Muscle layer of colon (tissue), 2 donors: ENCODE measurements around the gene L3MBTL1.

Experiments used
- H3K27ac ChIP-seq: one replicate; pipeline ENCODE4 v1.7.0; 2013; ENCODE audit warnings: low read depth, mild to moderate bottlenecking, low read length, moderate library complexity
- H3K27me3 ChIP-seq, 2 donors: one replicate each; pipeline ENCODE4 v1.7.0; 2013; ENCODE audit warnings: low read length in 2 of 2, mild to moderate bottlenecking in 2 of 2; ENCODE audit not compliant: insufficient read depth in 2 of 2, control insufficient read depth in 1 of 2
- H3K36me3 ChIP-seq: one replicate; pipeline ENCODE4 v1.7.0; 2013; ENCODE audit warnings: mild to moderate bottlenecking, low read length; ENCODE audit not compliant: insufficient read depth
- H3K4me1 ChIP-seq: one replicate; pipeline ENCODE4 v1.7.0; 2013; ENCODE audit warnings: mild to moderate bottlenecking, low read length; ENCODE audit not compliant: insufficient read depth
- H3K4me3 ChIP-seq, 2 donors: one replicate each; pipeline ENCODE4 v1.7.0; 2013; ENCODE audit warnings: low read length in 2 of 2, low read depth in 1 of 2, mild to moderate bottlenecking in 1 of 2, moderate library complexity in 1 of 2
- H3K9ac ChIP-seq: one replicate; pipeline ENCODE4 v1.7.0; 2013; ENCODE audit warnings: low read length
- H3K9me3 ChIP-seq: one replicate; pipeline ENCODE4 v1.7.0; 2013; ENCODE audit warnings: mild to moderate bottlenecking, low read length
- donor health status: abdominal sarcoma.
- donor health status: Adenocarcinoma of cecum.

L3MBTL1 gene

DNA sequence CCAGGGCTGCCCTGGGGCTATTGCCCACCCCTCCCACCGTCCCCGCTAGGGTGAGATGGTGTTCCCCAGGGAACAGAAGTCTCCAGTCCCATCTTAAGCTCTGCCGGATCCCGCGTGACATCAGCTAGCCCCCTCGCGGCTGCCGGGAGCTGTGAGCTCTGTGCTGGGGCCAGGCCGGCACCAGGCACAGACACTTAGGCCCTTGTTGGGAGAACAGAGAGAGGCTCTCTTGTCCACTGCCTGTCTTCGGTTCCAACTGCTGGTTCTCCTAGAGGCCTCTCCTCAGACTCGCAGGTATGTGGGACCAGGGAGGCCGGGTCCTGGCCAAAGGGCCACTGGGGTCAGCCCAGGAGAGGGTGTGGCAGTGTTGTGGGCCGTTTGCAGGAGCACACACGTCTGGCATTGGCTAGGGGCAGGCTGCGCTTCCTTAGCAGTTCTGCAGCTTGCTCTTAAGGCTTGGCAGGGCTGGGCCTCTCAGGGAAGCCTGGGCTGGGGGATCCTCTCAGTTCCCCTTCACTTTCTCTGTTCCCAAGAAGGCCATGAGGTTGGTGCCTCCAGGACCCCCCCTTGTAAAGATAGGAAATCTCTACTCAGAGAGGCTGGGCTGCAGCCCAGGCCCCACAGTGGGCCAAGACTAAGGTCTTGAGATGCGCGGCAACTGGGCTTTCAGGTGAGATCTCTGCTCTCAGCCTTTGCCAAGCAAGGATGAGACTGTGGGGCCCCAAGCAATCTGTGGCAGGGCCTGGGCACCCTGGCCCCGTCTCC lies 57.7 kb downstream of the L3MBTL1 start:
- Histone ChIP-seq H3K9ac (no peak overlapping the region), H3K9me3 (no peaks in the 10 kb centered on the region), H3K4me1 (no peaks in the 10 kb centered on the region), H3K4me3 (no peak overlapping the region), H3K36me3 (no peaks in the 10 kb centered on the region), H3K27ac (no peak overlapping the region), H3K27me3 (no peaks in the 10 kb centered on the region)

DNA sequence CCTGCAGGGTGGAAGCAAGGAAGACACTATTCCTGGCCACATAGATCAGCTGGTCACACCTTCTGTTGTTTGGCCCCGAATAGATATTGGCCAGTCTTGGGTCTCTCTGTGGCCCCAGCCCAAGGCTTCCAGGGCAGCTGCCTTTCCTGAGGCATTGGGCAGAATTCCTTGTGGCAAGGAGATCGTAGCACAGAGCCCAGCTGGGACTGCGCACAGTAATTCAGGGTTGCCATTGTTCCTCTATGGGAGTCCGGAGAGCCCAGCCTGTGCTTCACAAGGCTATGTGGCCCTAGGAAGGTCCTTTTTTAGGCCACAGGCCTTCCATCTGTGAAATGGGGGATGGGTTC lies 58.2 kb downstream of the L3MBTL1 start:
- Histone ChIP-seq H3K9ac (no peak overlapping the region), H3K4me1 (no peaks in the 10 kb centered on the region), H3K27me3 (no peaks in the 10 kb centered on the region), H3K9me3 (no peaks in the 10 kb centered on the region), H3K27ac (no peak overlapping the region), H3K36me3 (no peaks in the 10 kb centered on the region), H3K4me3 (no peak overlapping the region)

DNA sequence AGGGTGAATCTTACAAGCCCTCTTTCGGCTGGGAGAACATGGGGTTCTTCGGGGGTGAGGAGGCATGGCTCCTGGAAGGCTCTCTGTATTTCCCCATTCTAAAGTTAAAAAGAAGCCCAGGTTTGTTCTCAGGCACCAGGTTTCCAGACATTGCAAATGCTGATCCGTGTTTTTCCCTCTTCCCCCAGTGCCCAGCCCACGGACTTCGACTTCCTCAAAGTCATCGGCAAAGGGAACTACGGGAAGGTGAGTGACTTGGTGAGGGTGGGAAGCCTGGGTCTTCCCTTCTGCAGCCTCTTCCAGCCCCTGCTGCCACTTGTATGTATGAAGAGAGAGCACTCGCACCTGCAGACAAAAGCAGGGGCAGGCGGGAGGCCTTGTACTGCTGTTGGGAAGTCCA lies 60.0 kb downstream of the L3MBTL1 start:
- no peak overlapping the region for H3K9ac ChIP-seq
- H3K9me3 ChIP-seq: no peaks in the 10 kb centered on the region
- no peak overlapping the region for H3K4me3 ChIP-seq
- H3K27me3 ChIP-seq: no peaks in the 10 kb centered on the region
- H3K36me3 ChIP-seq: no peaks in the 10 kb centered on the region
- H3K4me1 ChIP-seq: no peaks in the 10 kb centered on the region
- H3K27ac ChIP-seq: no peak overlapping the region

DNA sequence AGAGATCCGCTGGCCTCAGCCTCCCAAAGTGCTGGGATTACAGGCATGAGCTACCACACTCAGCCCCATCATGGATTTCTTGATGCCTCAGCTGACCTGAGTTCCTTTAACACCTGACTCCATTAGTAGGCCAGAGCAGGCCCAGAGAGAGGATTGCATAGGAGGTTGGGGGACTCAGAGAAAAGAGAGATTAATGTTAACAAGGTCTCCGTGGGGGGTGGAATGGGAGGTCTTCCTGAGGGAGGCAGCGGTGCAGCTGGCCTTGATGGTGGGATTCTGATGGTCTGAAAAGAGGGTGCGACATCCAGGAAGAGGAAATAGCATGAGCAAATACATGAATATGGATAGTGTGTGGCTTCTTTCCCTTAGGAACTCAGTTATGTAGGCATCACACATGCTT lies 61.2 kb downstream of the L3MBTL1 start:
- no peak overlapping the region for H3K27ac ChIP-seq
- no peaks in the 10 kb centered on the region for H3K36me3 ChIP-seq
- no peak overlapping the region for H3K4me3 ChIP-seq
- no peaks in the 10 kb centered on the region for H3K9me3 ChIP-seq
- H3K9ac ChIP-seq: no peak overlapping the region
- no peaks in the 10 kb centered on the region for H3K27me3 ChIP-seq
- H3K4me1 ChIP-seq: no peaks in the 10 kb centered on the region

DNA sequence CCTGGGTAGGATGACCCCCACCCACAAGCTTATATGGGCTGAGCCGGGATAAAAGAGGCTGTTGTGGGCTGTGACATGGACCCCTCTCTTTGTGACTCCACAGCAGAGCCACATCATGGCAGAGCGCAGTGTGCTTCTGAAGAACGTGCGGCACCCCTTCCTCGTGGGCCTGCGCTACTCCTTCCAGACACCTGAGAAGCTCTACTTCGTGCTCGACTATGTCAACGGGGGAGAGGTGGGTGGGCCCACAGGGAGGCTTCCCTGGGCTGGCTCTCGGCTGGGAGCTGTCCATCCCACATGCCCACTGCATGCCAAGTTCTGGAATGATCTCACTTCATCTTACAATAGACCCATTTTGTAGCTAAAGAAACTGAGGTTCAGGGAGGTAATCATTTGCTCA lies 61.8 kb downstream of the L3MBTL1 start:
- Histone ChIP-seq H3K4me1 (no peaks in the 10 kb centered on the region), H3K36me3 (no peaks in the 10 kb centered on the region), H3K9me3 (no peaks in the 10 kb centered on the region), H3K27me3 (no peaks in the 10 kb centered on the region), H3K9ac (no peak overlapping the region), H3K4me3 (no peak overlapping the region), H3K27ac (no peak overlapping the region)

DNA sequence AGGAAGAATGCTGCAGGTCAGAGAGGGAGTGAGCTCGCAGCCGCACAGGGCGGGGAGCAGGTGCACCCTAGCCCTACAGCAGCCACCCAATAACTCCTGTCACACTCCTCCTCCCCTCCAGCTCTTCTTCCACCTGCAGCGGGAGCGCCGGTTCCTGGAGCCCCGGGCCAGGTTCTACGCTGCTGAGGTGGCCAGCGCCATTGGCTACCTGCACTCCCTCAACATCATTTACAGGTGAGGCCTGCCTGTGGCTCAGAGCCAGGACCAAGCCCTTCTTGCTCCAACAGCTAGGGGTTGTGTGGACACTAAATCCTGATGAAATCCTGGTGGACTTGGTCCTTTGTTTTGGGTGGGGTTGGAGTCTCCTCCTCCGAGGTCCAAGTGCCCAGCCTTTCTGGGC lies 63.0 kb downstream of the L3MBTL1 start:
- Histone ChIP-seq H3K27ac (no peak overlapping the region), H3K4me1 (no peaks in the 10 kb centered on the region), H3K9ac (no peak overlapping the region), H3K36me3 (no peaks in the 10 kb centered on the region), H3K9me3 (no peaks in the 10 kb centered on the region), H3K4me3 (no peak overlapping the region), H3K27me3 (no peaks in the 10 kb centered on the region)

DNA sequence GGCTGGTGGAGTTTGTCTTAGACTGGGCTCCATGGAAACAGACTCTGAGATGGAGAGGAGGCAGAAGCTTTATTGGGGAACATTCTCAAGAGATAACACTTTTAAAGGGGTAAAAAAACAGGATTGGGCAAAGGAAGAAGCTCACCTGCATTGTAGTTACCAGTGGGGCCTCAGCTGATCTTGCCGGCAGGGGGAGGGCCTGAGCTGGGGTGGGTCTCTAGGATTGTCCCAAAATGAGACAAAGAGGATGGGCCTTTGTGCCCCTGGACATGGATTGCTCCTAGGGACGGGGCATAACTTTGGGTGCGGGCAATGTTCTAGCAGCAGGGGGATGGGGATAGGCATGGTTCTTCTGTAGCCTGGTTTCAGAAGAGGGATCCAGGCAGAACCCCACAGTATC lies 63.8 kb downstream of the L3MBTL1 start:
- Histone ChIP-seq H3K36me3 (no peaks in the 10 kb centered on the region), H3K27me3 (no peaks in the 10 kb centered on the region), H3K9ac (no peak overlapping the region), H3K4me3 (no peak overlapping the region), H3K4me1 (no peaks in the 10 kb centered on the region), H3K9me3 (no peaks in the 10 kb centered on the region), H3K27ac (no peak overlapping the region)

DNA sequence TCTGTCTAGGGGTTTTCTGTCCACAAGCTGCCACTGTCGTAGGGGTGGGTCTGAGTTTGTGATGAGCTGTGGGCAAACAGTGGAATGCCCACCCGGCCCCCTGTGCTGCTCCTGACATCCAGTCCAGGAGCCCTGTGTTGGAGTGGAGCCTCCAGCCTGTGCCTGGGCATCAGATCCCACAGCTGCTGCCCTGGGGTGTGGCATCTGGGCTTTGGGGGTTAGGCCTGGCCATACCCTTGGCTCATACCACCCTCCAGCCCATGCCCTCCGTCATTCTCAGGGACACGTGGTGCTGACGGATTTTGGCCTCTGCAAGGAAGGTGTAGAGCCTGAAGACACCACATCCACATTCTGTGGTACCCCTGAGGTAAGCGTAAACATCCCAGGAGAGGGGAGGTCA lies 64.3 kb downstream of the L3MBTL1 start:
- H3K36me3 ChIP-seq: no peaks in the 10 kb centered on the region

DNA sequence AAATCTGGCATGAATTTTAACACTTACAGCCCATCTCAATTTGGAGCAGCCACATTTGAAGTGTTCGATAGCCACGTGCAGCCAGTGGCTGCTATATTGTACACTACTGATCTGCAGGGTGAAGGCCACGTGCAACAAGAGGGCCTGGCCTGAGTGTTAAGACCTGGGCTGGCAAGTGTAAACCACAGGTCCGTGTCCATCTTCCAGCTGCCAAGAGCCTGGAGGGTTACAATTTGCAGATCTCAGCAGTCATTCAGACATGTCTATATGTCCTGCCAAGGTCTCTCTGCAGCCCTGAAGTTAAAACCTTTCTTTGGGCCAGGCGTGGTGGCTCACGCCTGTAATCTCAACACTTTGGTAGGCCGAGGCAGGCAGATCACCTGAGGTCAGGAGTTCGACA lies 65.4 kb downstream of the L3MBTL1 start:
- Histone ChIP-seq H3K27me3 (no peaks in the 10 kb centered on the region), H3K36me3 (no peaks in the 10 kb centered on the region), H3K4me1 (no peaks in the 10 kb centered on the region)

More for the DNA sequence above, 64.3 kb downstream of the L3MBTL1 start:
- H3K9me3 ChIP-seq: no peaks in the 10 kb centered on the region
- no peak overlapping the region for H3K9ac ChIP-seq
- no peak overlapping the region for H3K4me3 ChIP-seq
- H3K27ac ChIP-seq: no peak overlapping the region
- no peaks in the 10 kb centered on the region for H3K4me1 ChIP-seq
- no peaks in the 10 kb centered on the region for H3K27me3 ChIP-seq

DNA sequence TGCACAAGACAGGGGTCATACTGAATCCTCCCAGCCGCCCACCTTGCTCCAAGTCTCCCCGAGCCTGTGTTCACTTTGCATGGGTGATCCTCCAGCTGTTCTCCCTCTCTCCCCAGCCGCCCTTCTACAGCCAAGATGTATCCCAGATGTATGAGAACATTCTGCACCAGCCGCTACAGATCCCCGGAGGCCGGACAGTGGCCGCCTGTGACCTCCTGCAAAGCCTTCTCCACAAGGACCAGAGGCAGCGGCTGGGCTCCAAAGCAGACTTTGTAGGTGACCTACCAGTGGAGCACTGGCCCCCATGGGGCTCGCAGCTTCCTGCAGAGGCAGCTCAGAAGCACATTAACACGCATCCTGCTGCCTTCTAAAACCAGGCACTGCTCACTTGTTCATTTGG lies 68.6 kb downstream of the L3MBTL1 start:
- H3K27ac ChIP-seq: no peak overlapping the region
- no peak overlapping the region for H3K4me3 ChIP-seq
- H3K4me1 ChIP-seq: peaks cover 8% of the 10 kb centered on the region
- H3K9ac ChIP-seq: no peak overlapping the region
- H3K27me3 ChIP-seq: no peaks in the 10 kb centered on the region
- no peaks in the 10 kb centered on the region for H3K9me3 ChIP-seq
- no peaks in the 10 kb centered on the region for H3K36me3 ChIP-seq

More for the DNA sequence above, 65.4 kb downstream of the L3MBTL1 start:
- Histone ChIP-seq H3K27ac (no peak overlapping the region), H3K9ac (no peak overlapping the region), H3K9me3 (no peaks in the 10 kb centered on the region), H3K4me3 (no peak overlapping the region)

DNA sequence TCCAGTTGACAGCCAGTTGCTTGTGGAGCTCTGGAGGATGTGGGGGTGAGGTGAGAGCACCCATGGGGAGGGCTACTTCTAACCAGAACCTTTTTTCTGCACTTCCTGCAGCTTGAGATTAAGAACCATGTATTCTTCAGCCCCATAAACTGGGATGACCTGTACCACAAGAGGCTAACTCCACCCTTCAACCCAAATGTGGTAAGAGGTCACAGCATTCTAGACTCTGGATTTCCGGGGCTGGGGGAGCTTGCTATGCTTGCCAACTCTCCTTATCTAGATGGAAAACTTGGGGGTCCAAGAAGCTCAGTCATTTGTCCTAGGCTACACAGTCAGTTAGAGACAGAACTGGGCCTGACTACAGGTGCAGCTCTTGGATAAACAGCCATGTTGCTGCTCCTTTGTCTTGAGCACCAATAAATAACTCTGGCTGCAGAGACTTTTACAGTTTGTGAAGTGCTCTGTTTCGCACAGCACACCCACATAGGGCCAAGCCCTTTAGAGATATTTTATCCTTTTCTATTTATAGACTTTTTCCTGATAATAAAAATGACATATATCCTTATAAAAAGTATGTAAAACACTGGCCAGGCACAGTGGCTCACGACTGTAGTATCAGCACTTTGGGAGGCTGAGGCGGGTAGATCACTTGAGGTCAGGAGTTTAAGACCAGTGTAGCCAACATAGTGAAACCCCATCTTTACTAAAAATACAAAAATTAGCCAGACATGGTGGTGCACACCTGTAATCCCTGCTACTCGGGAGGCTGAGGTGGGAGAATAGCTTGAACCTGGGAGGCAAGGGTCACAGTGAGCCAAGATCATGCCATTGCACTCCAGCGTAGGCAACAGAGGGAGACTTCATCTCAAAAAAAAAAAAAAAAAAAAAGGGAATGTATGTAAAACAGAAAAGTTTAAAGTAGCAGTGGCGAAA lies 72.6 kb downstream of the L3MBTL1 start:
- H3K27ac ChIP-seq: no peak overlapping the region
- no peaks in the 10 kb centered on the region for H3K27me3 ChIP-seq
- H3K36me3 ChIP-seq: no peaks in the 10 kb centered on the region
- H3K4me1 ChIP-seq: peaks cover 8% of the 10 kb centered on the region
- H3K4me3 ChIP-seq: no peak overlapping the region
- H3K9ac ChIP-seq: no peak overlapping the region
- no peaks in the 10 kb centered on the region for H3K9me3 ChIP-seq
